ENCODE measurements around the gene SND1.

Gene SND1

DNA sequence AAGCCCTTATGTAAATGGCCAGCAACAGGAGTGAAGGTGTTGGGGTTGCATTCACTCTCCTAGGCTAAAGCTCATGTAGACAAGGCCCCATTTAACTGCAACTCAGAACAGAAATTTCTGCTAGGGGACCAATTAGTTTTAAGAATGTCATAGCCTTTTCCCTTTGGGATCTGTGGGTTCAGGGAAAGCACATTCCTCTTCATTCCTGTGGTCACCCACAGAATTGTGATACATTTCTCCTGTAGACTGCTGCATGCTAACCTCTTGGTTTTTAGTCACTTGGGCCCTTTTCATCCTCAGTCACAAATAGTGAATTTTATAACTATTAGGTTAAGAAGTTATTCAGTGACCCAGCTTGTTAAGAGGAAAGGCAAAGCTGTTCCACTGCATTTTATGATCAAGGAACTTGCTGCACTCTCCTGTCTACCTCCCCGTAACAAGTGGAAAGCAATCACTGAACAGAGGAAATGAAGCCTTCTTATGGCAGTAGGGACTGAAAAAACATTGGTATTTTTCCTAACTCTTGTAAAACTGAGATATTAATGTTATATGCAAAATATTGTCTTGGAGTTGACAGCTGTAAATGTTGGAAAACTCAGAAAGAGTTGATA is 124.9 kb downstream of the SND1 start:
- no peak for DNase-seq

- no peak for DNase-seq
Measured at GRCh38 chr7:127780489-127780888, 128.5 kb downstream of the SND1 start.

DNA sequence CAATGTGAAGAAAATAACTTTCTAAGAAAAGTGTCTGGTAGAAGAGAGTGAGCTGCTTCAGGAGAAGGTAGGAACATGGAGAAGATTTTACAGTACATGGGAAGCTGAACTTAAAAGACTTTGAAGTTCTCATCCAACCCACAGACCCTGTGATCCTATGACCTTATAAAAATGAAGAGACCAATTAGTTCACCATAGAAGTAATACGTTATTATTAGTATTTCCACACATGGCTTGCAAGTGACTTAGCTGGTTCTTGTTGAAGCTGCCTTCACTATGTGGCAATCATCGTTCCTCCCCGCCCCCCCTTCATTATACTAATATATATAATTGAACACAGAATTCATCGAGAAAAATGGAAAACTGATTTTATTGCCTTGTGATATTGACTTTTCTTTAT is 129.1 kb downstream of the SND1 start:
- DNase-seq: no peak

- no peak for DNase-seq
Measured at GRCh38 chr7:127782075-127782474, 130.1 kb downstream of the SND1 start.

DNA sequence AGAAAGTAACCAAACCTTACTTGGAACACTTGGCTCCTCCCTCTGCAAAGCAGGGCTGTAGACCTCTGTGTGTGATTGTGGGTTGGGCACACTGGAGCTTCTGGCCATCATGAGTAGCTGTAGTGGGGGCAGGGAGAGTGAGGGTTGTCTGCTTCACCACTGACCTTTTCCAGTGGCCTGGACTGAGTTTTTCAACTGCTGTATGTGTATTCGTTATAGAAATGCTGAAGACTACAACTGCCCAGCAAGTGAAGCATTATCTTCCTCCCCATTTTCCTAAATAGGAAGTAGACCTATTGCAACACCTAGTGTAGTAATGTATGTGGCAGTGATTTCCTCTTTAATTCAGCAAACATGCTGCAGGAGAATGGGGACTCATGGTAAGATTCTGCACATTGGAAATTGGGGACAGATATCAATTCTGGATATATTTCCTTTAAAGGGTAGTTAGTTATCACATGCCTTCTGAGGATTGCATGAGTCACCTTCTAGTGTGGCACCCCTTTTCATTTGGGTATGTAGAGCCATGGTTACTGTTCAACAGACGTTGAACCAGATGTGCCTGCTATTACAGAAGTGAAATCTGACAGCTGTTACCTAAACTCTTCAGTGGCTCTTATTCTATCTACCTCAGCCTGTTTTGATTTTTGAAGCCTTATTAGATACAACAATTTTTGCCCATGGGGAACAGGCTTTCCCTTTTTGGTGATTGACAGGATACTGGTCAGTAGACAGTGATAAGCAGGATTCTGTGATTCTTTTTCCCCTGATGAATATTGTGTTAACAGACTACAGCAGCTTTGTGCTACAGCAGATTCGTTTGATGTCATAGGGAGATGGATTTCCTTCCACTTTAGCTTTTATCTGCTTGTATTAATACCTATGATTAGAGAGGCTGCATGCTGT is 130.9 kb downstream of the SND1 start:
- DNase-seq: no peak

DNA sequence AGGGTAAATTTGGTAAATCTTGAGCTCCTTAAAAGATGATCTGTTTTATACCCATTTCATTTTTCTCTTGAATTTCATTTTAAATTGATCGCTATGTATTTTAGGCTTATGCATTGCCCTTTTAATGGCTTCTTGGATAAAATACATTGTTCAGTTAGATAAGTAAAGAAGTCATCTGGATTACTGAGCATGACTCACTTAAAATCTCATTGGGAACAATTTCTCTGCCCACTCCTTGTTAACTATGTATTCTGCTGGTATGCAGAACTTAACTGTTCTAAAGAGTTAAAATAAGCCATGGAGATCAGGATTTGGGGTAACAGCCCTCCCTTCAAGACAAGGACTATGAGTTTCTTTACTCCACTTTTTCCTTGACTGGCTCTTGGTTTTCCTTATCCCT is 134.2 kb downstream of the SND1 start:
- no peak for DNase-seq

GRCh38 chr7:127789031-127789430 is 137.0 kb downstream of the SND1 start:
- no peak for DNase-seq

- no peak for DNase-seq
Measured at GRCh38 chr7:127791446-127792189, 139.6 kb downstream of the SND1 start.

DNA sequence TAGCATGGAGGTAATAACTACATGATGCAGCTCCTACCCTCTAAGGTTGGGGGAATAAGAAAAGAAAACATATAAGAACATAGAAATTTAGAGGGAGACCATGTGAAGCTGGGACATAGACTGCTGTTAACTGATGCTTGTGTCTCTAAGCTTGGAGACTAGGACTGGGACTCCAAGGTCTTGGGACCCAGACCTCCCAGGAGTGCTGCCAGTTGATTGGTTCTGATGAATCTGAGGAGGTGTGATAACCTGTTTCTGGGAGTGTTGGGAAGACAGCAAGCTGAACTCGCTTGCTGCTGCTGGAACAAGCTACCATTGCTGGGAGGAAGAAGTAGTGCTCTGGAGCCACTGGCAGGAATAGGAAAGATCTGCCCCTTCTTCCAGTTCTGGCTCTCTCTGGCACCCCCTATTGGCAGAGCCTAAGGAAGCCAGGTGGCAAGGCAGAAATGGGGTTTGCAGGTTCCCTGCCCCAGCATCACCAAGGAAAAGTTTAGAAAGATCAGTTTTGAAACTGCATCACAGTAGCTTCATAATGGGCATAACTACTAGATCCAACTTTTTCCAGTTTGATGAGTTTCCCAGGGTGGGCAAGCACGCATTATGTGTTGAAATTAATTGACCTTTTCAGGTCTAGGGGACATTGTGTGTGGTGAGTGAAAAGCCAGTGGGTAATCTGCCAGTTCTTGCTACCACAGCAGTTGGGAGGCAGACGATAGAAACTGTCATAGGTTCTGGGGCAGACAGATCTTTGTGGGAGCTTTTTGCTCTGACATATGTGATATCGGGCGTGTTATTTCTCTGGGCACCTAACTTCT is 140.7 kb downstream of the SND1 start:
- DNase-seq: peak; percentile 64

DNA sequence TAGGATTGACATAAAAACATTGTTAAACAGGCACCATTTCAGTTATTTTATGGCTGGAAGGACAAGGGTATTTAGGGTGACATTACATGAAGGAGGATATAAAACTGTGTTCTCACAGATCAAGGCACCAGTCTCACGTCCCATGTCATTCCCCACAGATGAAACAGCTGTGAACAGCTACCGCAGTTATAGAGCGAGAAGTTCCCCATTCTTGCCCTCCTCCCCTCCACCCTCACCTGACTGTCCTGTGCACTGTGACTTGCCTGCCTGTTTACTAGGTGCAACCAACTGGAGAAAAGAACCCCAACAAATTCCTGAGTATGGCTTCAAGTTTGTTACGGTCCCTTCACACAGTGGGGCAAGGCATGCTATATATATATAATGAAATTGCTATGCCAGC is 141.6 kb downstream of the SND1 start:
- no peak for DNase-seq

- no peak for DNase-seq
Measured at GRCh38 chr7:127794136-127794535, 142.1 kb downstream of the SND1 start.

- no peak for DNase-seq
Measured at GRCh38 chr7:127794551-127794950, 142.6 kb downstream of the SND1 start.

DNA sequence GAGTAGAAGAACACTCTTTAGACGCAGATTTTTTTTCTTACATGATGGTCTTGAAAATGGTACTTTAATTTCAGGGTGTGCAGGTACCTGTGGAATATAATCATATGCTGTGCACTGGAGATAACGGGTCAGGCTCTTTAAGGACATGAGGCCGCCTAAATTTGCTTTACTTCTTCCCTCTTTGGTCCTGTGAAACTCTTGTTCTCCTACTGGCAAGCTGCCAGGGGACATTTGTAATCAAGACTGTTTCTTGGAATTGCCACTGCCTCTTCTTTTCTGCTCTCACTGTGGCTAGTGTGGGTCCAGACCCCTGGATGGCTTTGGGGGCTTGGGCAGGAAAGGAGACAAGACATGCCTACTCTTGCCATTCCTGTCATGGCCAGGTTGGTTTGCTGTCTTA is 146.0 kb downstream of the SND1 start:
- no peak for DNase-seq

DNA sequence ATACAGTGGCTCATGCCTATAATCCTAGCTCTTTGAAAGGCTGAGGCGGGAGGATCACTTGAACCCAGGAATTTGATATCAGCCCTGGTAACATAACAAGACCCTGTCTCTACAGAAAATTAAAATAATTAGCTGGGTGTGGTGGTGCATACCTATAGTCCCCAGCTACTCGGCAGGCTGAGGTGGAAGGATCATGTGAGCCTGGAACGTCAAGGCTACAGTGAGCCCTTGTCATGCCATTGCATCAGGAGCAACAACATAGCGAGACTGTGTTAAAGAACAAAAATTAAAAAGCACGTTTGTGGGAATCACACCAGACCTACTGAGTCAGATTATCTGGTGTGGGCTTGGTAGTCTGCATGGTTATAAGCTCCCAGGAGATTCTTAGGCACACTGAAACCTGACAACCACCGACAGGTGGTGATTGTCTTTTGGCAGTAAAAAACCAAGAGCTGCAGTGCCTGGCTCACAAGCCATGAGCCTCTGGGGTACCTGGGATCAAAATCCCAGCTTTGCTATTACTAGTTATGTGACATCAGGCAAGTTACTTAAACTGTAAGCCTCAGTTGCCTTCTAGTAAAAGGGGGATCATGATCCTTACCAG is 146.9 kb downstream of the SND1 start:
- DNase-seq: no peak

GRCh38 chr7:127799535-127800305 is 147.7 kb downstream of the SND1 start:
- no peak for DNase-seq

GRCh38 chr7:127802845-127803244 is 150.9 kb downstream of the SND1 start:
- DNase-seq: no peak

GRCh38 chr7:127803626-127804025 is 151.6 kb downstream of the SND1 start:
- no peak for DNase-seq

DNA sequence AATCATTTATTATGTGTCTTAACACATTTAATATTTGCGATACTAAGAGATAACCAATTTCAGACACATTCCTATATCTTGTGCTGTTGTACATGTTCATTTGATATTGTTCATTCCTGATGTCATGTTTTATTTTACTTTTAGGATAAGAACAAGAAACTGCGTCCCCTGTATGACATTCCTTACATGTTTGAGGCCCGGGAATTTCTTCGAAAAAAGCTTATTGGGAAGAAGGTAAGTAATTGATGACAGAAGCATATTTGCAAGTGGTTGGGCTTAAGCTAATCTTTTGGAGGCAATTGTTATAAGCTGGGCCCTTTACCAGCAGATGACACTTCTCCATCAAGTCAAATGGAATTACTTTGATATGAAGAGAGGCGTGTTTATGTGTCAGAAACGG is 155.3 kb downstream of the SND1 start:
- DNase-seq: no peak

DNA sequence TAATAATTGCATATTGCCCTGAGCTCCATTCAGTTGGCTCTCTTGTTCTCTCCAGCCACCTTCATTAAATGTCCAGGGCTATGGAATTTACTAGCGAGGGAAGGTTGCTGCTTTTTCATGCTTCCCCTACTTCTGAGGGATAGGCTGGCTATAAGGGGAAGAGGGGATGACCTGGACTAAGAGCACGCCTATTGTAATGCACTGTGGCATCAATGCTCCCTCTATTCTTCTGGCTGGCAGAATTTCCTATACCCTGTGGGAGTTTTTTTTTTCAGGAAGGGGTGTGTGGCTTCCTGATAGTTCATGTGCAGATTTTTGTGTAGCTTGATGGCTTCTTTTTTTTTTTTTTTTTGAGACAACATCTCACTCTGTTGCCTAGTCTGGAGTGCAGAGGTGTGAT is 155.8 kb downstream of the SND1 start:
- DNase-seq: no peak

DNA sequence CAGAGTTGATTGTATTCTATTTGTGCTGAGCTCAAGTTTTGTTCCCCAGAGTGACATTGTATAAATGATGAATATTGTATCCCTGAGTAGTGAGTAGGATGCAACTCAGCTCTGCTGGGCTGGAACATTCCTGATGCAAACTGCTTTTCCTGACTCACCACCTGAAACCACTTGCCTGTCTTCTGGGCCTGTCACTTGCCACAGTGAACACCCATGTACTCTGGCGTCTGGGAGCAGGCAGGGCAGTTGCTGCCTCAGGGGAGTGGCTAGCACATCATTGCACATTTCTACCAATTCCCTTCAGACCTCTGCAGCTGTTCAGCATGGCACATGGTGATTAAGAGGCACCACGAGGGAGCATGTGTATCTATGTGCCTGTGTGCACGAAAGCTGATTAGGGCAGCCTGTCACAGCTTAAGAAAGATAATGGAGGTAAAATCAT is 157.3 kb downstream of the SND1 start:
- no peak for DNase-seq

- DNase-seq: no peak
Measured at GRCh38 chr7:127810113-127810512, 158.1 kb downstream of the SND1 start.

All from stimulated activated CD8-positive, alpha-beta memory T cell treated with anti-CD3 and anti-CD28 coated beads, Interleukin-4, amount 100 ng/mL, for 48 hours (primary cell).